Measurements from ENCODE around the gene CDH15. TPM values are rescaled to one million over a fixed set of nuclear protein-coding genes. Genes with fewer than 3 reads are reported as not detected.

Gene CDH15, protein sequence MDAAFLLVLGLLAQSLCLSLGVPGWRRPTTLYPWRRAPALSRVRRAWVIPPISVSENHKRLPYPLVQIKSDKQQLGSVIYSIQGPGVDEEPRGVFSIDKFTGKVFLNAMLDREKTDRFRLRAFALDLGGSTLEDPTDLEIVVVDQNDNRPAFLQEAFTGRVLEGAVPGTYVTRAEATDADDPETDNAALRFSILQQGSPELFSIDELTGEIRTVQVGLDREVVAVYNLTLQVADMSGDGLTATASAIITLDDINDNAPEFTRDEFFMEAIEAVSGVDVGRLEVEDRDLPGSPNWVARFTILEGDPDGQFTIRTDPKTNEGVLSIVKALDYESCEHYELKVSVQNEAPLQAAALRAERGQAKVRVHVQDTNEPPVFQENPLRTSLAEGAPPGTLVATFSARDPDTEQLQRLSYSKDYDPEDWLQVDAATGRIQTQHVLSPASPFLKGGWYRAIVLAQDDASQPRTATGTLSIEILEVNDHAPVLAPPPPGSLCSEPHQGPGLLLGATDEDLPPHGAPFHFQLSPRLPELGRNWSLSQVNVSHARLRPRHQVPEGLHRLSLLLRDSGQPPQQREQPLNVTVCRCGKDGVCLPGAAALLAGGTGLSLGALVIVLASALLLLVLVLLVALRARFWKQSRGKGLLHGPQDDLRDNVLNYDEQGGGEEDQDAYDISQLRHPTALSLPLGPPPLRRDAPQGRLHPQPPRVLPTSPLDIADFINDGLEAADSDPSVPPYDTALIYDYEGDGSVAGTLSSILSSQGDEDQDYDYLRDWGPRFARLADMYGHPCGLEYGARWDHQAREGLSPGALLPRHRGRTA
- total RNA-seq: 0.13 TPM in 1 of 2 replicates, not detected in the other

DNA sequence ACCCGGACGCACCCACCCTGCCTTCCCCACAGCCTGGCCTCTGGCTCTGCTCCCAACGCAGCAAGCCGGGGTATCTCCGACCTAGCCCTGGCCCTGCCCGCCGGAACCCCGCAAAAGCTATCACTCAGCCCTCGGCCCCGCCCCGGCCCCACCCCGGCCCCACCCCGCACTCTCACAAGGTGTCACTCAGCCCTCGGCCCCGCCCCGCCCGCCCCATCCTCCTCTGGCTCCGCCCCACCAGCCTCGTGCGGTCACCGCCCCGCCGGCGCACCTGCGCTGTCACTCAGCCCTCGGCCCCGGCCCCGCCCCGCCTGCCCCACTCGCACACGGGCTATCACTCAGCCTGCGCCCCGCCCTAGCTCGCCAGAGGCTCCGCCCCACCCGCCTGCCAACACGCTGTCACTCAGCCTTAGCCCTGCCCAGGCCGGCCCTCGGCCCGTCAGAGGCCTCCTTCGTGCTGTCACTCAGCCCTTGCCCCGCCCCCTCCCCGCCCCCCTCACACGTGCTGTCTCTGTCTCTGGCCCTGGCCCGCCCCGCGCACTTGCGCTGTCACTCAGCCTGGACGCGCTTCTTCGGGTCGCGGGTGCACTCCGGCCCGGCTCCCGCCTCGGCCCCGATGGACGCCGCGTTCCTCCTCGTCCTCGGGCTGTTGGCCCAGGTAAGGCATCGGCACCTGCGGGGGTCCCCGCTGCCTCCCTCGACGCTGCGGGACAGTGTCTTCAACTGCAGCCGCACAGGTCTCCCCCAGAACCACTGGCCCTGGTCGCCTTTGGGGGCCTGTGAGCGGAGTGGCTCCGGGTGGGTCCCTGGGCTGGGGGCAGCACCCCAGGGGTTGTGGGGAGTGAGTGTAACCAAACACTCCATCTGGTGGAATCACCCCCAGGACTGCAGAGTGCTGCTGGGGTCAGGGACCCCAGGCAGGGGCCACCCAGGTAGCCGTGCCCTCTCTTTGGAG lies at the start of gene CDH15:
Gene CDH15, plus strand, starts transcription at position 533 of the 955 bp plus-strand sequence. Its CDS starts 84 bp downstream, at position 617.

GRCh38 chr16:89200124-89200849 lies 28.7 kb downstream of the CDH15 start, which contains the start of gene SLC22A31:
SLC22A31 (minus strand) TSS chr16:89200537; CDS start chr16:89200501, 36 bp downstream.

DNA sequence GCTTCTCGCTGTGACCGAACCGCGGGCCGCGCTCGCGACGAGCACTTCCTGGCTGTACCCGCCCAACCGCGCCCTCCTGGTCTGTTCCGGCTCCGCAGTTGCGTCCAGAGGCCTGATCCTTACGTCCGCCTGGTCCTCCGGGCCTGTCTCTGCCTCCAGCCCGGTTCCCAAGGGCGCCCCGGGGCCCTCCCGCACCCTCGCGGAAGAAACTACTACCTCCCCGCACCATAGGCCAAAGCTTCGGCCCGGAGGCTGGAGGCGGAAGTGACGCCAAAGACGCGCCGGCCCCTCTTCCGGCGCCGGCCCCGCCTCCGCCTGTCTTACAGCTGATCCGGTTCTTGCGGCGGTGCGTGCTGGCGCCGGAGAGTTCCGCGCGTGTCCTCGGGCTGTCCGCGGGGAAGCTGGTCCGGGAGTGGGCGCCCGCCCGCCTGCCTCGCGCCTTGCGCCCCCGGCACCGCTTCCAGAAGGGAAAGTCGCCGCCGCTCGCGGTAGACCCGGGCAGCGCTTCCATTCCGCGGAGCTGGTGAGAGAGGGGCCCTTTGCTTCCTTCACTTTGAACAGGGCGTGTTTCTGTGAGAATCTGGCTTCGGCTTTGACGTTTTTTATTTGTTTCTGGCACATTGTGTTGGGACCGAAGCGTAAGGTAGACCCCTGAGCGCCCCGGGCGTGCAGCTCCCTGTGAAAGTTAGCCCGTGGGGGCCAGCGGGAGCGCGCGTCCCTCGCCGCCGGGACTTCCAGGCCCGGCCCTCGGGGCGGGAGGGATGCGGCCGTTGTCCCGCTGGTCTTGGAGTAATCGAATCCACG lies 46.0 kb downstream of the CDH15 start, which contains the start of gene ZNF778:
Gene ZNF778, plus strand, starts transcription at position 316 of the 804 bp plus-strand sequence. CDS start 3,425 bp downstream, outside the sequence.

Other genes starting within 250 kb of the CDH15 start
- gene CBFA2T3, start 194.5 kb upstream of the CDH15 start, total RNA-seq: not detected in 2 replicates
- gene ACSF3, start 77.9 kb upstream of the CDH15 start, total RNA-seq: 23.8 and 33.8 TPM in 2 replicates
- gene SLC22A31, start 28.8 kb downstream of the CDH15 start, total RNA-seq: 0.13 and 0.33 TPM in 2 replicates
- gene ZNF778, start 46.0 kb downstream of the CDH15 start, total RNA-seq: 4.6 and 8.9 TPM in 2 replicates

All from mesangial cell (primary cell).